ENCODE results near the gene L3MBTL4. TPM values are rescaled to one million over a fixed set of nuclear protein-coding genes. Genes with fewer than 3 reads are reported as not detected.

Gene L3MBTL4
- total and polyA plus RNA-seq, 9 of the 15 experiments (the other 6 are each of a cell fraction or from before 2014, with no cell fraction given), result not detected

GRCh38 chr18:5962362-5962761, 452.3 kb downstream of the L3MBTL4 start:
- POLR2A ChIA-PET, result no interaction called here
- no peaks in the 10 kb centered on the region for H3K79me2 ChIP-seq (ENCODE audit: control insufficient read depth, insufficient read depth, low read length)
- in situ Hi-C loops (cut with MboI) (no loop called here), intact Hi-C loops (cut with micrococcal nuclease) (no loop called here)
- FAIRE-seq, result no peak
- no peaks in the 10 kb centered on the region for H3K36me3 ChIP-seq (ENCODE audit: control insufficient read depth, insufficient read depth, low read length)
- no peak overlapping the region for H3K4me2 ChIP-seq (ENCODE audit: insufficient read depth, low read length)
- H3K4me1 ChIP-seq (replicated peaks in 1 of 2; ENCODE audit: control insufficient read depth in 2 of 2, insufficient read depth in 2 of 2, low read length in 2 of 2), result no peaks in the 10 kb centered on the region
- no peaks in the 10 kb centered on the region for H3K9me1 ChIP-seq (ENCODE audit: control insufficient read depth, insufficient read depth, low read length)
- no TSS peak for BruUV-seq (replicated peaks)
- H3K27ac ChIP-seq (ENCODE audit: extremely low read depth, low read depth, low read length), result no peak overlapping the region
- H2AFZ ChIP-seq (ENCODE audit: low read depth, low read length), result no peak overlapping the region
- no peak for DNase-seq (ENCODE audit: extremely low read depth in 1 of 4, low spot score in 3 of 4)
- H4K20me1 ChIP-seq (replicated peaks; ENCODE audit: control insufficient read depth, insufficient read depth, low read length), result no peaks in the 10 kb centered on the region
- no peaks in the 10 kb centered on the region for H3K9me3 ChIP-seq (replicated peaks; ENCODE audit: control insufficient read depth, insufficient read depth, low read depth, low read length)
- ATAC-seq, result no peak
- 0% methylated on average over 6 of the region's 6 CpGs for WGBS (ENCODE audit: insufficient coverage, low coverage, missing lambda C conversion rate)
- H3K27me3 ChIP-seq (ENCODE audit: control insufficient read depth in 2 of 2, insufficient read depth in 2 of 2, low read length in 2 of 2), result no peaks in the 10 kb centered on the region
- CTCF ChIA-PET (ENCODE audit: low intra/inter-chr PET ratio), result no interaction called here
- no peak overlapping the region for H3K9ac ChIP-seq (ENCODE audit: insufficient read depth in 1 of 2, low read depth in 2 of 2, low read length in 2 of 2)
- H3K4me3 ChIP-seq, result no peak overlapping the region
- TF ChIP-seq ZNF449 (CRISPR knock-in tag; IDR thresholded peaks at IDR 0.05), result no peak
- TF ChIP-seq SMARCC2 (IDR thresholded peaks at IDR 0.05; ENCODE audit: low read depth), result no peak
- TF ChIP-seq, protein P1, sequence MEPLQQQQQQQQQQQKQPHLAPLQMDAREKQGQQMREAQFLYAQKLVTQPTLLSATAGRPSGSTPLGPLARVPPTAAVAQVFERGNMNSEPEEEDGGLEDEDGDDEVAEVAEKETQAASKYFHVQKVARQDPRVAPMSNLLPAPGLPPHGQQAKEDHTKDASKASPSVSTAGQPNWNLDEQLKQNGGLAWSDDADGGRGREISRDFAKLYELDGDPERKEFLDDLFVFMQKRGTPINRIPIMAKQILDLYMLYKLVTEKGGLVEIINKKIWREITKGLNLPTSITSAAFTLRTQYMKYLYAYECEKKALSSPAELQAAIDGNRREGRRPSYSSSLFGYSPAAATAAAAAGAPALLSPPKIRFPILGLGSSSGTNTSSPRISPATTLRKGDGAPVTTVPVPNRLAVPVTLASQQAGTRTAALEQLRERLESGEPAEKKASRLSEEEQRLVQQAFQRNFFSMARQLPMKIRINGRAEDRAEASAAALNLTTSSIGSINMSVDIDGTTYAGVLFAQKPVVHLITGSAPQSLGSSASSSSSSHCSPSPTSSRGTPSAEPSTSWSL (CRISPR knock-in tag; IDR thresholded peaks at IDR 0.05; ENCODE audit: borderline replicate concordance), result no peak
- no peak for TF ChIP-seq ZNF3 (CRISPR knock-in tag; IDR thresholded peaks at IDR 0.05)
- TF ChIP-seq, protein P2, sequence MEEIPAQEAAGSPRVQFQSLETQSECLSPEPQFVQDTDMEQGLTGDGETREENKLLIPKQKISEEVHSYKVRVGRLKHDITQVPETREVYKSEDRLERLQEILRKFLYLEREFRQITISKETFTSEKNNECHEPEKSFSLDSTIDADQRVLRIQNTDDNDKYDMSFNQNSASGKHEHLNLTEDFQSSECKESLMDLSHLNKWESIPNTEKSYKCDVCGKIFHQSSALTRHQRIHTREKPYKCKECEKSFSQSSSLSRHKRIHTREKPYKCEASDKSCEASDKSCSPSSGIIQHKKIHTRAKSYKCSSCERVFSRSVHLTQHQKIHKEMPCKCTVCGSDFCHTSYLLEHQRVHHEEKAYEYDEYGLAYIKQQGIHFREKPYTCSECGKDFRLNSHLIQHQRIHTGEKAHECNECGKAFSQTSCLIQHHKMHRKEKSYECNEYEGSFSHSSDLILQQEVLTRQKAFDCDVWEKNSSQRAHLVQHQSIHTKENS (CRISPR knock-in tag; IDR thresholded peaks at IDR 0.05), result no peak
- TF ChIP-seq AFF1 (IDR thresholded peaks at IDR 0.05; ENCODE audit: low read depth in 1 of 2, partially characterized antibody in 2 of 2), result no peak
- no peak for TF ChIP-seq HINFP (tag; conservative IDR thresholded peaks at IDR 0.05; ENCODE audit: low read depth)
- no peak for TF ChIP-seq HMG20B (CRISPR knock-in tag; IDR thresholded peaks at IDR 0.05)
- TF ChIP-seq PHB2 (IDR thresholded peaks at IDR 0.05; ENCODE audit: low read depth), result no peak
- TF ChIP-seq KLF1 (tag; IDR thresholded peaks at IDR 0.05), result no peak
- no peak for TF ChIP-seq NR2F6 (CRISPR knock-in tag; IDR thresholded peaks at IDR 0.05)
- TF ChIP-seq SREBF2 (CRISPR knock-in tag; IDR thresholded peaks at IDR 0.05), result no peak
- TF ChIP-seq MTA2 (IDR thresholded peaks at IDR 0.05; ENCODE audit: low read depth), result no peak

Measured in K562 (cell line).